ENCODE data around the gene HERC4. TPM values are rescaled to one million over a fixed set of nuclear protein-coding genes. Genes with fewer than 3 reads are reported as not detected.
A peak's percentile ranks its signal among the peaks of the same experiment; 100 is the strongest.

HERC4 gene, protein sequence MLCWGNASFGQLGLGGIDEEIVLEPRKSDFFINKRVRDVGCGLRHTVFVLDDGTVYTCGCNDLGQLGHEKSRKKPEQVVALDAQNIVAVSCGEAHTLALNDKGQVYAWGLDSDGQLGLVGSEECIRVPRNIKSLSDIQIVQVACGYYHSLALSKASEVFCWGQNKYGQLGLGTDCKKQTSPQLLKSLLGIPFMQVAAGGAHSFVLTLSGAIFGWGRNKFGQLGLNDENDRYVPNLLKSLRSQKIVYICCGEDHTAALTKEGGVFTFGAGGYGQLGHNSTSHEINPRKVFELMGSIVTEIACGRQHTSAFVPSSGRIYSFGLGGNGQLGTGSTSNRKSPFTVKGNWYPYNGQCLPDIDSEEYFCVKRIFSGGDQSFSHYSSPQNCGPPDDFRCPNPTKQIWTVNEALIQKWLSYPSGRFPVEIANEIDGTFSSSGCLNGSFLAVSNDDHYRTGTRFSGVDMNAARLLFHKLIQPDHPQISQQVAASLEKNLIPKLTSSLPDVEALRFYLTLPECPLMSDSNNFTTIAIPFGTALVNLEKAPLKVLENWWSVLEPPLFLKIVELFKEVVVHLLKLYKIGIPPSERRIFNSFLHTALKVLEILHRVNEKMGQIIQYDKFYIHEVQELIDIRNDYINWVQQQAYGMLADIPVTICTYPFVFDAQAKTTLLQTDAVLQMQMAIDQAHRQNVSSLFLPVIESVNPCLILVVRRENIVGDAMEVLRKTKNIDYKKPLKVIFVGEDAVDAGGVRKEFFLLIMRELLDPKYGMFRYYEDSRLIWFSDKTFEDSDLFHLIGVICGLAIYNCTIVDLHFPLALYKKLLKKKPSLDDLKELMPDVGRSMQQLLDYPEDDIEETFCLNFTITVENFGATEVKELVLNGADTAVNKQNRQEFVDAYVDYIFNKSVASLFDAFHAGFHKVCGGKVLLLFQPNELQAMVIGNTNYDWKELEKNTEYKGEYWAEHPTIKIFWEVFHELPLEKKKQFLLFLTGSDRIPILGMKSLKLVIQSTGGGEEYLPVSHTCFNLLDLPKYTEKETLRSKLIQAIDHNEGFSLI
- polyA plus RNA-seq (2014; cell fraction: cytosol; rRNA removed), result 18.3 and 19.0 TPM in 2 replicates
- 40.7 and 53.7 TPM in 2 replicates for polyA plus RNA-seq (2014; cell fraction: nucleus; rRNA removed)

DNA sequence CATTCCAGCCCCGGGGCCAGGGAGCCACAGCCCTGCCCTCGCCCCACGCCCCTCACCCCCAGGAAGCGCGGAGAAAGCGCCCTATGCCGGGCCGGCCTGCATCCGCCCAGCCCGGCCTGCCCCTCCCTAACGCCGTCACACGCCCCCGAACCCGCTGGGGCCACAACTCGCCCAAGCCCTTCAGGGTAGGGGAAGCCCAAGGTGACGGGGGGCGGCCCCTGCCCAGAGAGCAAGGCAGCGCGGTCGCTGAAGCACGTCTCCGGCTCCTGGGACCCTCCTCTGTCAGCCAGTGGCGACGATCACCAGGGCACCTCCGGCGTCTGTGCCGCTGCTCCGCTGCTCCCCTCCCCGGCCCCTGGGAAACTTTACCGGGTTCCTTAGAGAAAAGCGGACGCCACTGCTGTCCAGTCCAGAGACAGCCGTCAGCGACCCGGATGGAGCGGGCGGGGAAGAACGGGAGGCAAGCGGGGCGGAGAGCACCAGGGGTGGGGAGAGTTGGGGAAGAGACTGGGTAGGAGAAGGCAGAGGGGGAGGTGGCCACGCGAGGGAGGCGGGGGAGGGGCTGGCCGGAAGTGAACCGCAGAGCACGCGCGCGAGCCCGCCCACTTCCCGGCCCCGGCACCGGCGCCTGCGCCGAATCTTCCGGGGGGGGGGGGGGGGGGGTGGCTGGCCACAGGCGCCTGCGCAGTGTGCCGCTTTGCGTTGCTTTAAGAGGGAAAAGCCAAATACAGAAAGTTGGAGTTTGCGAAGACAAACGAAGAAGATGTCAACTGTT lies at the start of gene HERC4:
Gene HERC4, minus strand, starts transcription at position 509 of the 775 bp plus-strand sequence. CDS start 2,175 bp downstream, outside the sequence.
- peak; percentile 87 for DNase-seq (ENCODE audit: low spot score)

DNA sequence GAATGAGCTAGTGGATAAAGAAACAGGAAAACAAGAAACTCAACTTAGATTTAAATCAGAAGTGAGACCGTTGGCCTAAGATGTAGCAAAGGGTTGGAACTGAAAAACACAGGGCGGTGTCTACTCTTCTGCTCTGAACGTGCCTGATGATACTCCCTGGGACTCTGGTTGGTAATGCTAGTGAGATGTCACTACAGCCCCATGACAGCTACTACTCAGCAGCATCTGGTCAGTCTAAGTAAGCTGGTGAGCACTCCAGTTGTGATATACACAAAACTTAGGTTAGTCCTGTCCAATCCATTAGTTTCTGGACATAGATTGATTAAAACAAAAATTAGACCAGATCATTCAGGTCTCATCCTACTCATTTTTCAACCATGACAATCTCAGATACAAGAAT lies 49.6 kb upstream of the HERC4 start:
- no peak for DNase-seq (ENCODE audit: low spot score)

DNA sequence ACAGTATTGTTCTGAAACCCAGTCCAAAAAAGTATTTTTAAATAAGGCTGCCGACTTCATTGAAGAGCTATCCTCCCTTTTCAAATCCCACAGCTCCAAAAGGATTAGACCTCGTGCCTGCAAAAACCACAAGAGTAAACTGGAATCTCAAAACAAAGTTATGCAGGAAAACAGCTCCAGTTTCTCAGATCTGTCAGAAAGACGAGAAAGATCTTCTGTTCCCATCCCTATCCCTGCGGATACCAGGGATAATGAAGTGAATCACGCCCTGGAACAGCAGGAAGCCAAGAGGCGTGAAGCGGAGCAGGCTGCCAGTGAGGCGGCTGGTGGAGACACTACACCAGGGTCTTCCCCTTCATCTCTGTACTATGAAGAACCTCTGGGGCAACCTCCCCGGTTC lies 46.8 kb upstream of the HERC4 start:
- DNase-seq (ENCODE audit: low spot score), result no peak

DNA sequence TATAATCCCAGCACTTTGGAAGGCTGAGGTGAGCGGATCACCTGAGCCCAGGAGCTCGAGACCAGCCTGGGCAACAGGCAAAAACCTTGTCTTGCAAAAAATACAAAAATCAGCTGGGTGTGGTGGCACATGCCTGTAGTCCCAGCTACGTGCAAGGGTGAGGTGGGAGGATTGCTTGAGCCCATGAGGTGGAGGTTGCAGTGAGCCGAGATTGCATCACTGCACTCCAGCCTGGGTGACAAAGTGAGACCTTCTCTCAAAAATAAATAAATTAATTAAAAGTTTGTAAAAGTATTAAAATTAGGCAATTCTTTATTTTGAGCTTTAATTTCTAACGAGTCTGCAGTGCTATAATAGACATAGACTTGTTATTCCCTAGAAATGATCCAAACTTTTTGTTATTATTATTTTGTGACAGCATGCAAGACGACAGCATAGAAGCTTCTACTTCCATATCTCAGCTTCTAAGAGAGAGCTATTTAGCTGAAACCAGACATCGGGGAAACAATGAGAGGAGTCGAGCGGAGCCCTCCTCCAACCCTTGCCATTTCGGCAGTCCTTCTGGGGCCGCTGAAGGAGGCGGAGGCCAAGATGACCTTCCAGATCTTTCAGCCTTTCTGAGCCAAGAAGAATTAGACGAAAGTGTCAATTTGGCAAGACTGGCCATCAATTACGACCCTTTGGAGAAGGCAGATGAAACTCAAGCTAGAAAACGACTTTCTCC lies 46.1 kb upstream of the HERC4 start:
- no peak for DNase-seq (ENCODE audit: low spot score)

DNA sequence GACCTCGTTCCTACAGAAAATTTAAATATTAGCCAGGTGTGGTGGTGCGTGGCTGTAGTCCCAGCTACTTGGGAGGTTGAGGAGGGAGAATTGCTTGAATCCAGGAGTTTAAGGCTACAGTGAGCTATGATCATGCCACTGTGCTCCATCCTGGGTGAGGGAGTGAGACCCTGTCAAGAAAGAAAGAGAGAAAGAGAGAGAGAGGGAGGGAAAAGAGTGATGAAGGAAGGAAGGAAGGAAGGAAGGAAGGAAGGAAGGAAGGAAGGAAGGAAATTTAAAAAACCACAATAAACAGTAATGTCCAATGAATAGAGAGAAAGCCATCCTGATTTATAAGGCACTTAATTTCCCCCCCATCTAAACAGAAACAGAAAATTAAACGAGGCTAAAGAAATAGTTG lies 43.6 kb upstream of the HERC4 start:
- no peak for DNase-seq (ENCODE audit: low spot score)

DNA sequence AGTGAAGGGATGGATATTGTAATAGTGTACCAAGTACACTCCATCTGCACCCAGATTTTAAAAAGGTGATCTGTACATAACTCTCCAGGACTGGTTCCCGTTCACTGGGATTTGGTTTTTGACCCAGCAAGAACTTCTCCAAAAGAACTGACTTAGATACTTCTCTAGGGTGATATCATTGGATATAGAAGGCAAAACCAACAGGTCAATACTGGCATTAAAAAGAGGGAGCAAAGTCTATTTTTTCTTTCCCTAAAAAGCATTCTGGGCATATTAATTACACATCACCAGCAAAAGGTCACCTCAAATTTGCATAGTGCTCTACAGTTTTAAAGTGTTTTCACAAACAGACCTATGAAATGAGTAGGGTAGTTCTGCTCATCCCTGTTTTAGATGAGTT lies 37.8 kb upstream of the HERC4 start:
- DNase-seq (ENCODE audit: low spot score), result no peak

DNA sequence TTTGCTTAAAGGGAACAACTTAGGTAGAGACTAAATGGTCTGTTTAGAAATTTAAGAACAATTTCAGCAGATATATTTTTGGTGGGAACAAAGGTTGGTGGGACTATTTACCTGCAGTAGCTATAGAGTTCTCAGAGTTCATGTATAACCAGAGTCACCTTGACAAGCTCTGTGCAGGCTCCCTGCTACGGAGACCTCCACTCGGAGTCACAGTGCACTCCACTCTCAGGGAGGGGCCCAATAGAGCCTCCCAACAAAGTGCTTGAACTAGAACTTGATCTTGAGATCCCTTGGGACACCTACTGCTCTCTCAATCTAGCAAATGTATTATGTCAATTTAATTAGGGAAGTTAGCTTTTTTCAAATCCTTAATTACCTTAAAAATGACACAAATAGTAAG lies 36.5 kb upstream of the HERC4 start:
- no peak for DNase-seq (ENCODE audit: low spot score)

DNA sequence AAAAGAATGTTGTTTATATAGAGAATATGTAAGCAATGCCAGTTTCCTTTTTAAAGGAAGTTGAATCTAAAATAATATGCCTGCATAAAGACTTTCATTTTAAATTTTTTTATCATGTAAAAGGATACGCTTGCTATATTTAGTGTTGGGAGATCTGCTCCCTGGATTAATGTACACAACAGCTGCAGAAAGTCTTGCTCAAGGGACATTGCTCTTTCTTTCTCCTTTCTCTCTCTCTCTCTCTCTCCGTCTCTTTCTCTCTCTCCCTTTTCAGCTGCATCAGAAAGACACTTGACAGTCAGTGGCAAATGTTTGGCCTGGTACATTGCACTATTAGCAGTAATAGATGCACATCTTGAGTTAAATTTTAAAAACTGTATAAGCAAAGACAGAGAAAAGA lies 34.9 kb upstream of the HERC4 start:
- DNase-seq (ENCODE audit: low spot score), result no peak

DNA sequence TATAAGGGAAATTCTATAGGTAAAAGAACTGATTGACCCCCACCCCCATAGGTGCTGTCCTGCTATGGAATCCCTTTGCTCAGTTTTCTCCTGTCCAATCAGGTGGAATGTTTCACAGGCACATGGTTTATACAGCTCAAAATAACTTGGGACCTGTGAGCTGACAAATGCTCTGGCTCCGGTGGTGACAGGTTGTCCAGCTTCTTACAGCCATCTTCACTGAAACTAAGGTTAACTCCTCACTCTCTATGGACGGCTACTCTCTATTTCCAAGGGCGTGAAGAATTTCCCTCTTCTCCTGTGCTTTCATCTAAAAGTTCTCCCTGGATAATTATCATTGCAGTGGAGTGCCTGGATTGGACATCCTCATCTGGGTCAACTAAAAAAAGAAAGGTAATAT lies 34.2 kb upstream of the HERC4 start, which contains the start of gene MYPN:
Gene MYPN, plus strand, starts transcription at position 158 of the 400 bp plus-strand sequence. CDS start 11,951 bp downstream, outside the sequence.
- DNase-seq (ENCODE audit: low spot score), result no peak

DNA sequence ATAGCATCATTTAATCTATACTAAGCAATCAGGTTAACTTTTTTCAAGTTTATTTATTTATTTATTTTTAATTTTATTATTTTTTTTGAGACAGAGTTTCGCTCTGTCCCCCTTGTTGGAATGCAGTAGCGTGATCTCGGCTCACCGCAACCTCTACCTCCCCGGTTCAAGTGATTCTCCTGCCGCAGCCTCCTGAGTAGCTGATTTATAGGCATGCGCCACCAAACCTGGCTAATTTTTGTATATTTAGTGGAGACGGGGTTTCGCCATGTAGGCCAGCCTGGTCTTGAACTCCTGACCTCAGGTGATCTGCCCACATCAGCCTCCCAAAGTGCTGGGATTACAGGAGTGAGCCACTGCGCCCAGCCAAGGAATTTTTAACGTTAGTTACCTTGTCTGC lies 33.6 kb upstream of the HERC4 start:
- no peak for DNase-seq (ENCODE audit: low spot score)

DNA sequence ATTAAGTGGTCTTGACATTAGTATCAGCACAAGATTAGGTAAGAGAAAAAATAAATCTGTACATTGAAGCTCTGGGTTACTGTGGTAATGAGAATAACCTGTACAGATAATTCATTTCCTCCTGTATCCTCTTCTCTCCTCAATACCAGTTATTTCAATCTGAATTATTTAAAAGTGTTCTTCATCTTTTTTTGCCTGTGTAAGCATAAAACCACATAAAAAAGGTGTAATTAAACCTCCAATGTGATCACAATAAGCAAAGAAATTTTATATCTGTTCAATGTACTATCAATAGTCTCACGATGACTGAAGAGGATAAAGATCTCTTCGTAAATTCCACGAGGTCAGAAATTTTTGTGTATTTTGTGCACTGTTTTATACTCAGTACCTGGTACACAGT lies 33.0 kb upstream of the HERC4 start:
- no peak for DNase-seq (ENCODE audit: low spot score)

DNA sequence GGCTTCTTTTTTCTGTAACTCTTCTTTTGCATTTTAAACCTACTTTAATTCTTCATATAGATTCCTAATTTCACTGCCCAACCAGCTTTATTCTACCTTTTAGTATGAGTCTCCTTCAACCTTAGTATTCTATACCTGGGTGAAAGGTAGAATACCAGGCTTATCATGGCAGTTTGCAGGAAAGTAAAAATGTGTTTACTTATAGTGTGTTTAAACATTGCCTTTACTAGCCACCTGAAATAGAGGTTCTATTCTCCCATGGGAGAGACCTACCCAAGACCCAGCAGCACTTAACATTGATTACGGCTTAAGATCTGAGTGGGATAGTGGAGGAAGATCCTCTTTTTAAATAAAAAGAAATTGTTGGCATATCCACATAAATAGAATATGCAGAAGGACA lies 32.6 kb upstream of the HERC4 start:
- no peak for DNase-seq (ENCODE audit: low spot score)

DNA sequence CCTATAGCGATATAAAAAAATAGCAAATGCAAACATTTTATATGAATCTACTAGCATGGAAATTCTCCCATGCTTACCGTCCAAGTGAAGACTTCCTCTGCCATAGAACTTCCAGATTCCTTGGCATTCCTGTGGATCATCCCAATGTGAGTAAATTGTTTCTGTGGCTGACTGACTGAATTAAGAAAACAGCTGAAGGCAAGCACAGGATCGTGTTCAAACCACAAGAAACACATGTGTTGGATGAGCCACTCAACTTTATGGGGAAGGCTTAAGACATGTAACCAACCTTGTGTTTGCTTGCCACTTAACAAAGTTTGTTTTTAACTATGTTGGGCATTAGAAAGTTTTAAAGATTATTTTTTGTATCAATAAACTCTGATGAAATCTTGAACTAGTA lies 31.6 kb upstream of the HERC4 start:
- no peak for DNase-seq (ENCODE audit: low spot score)

DNA sequence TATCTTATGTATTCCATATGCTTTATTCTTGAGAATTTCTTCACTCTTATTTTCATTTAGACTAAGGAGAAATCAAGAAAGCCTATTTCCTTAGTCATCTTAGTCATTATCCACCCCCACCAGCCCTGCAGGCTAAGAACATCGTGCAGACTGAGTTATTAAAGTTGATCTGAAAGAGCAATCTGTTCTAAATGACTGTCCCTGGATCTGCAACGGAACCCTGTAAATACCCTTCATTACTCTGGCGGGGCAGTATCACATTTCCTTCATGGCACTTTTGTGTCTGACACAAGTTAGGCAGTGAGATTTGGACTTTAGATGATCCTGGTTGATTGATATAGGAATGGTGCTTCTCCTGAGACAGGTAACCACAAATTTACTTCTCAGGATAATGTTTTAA lies 30.7 kb upstream of the HERC4 start:
- peak; percentile 27 for DNase-seq (ENCODE audit: low spot score)

DNA sequence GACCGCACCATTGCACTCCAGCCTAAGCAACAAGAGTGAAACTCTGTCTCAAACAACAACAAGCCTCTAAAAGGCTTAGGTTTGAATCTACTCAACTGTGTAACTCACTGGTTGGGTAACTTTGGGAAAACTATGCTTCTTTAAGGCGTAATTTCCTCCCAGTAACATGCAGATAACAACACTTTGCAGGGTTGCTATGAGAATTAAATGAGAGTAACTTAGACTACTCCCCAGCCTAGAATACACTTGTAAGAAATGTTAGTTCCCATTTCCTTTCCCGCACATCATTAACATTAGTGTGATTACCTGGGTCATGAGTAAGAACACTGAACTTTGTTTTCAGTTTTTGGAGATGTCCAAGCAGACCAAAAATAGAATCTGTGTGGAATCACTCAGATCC lies 28.8 kb upstream of the HERC4 start:
- no peak for DNase-seq (ENCODE audit: low spot score)

DNA sequence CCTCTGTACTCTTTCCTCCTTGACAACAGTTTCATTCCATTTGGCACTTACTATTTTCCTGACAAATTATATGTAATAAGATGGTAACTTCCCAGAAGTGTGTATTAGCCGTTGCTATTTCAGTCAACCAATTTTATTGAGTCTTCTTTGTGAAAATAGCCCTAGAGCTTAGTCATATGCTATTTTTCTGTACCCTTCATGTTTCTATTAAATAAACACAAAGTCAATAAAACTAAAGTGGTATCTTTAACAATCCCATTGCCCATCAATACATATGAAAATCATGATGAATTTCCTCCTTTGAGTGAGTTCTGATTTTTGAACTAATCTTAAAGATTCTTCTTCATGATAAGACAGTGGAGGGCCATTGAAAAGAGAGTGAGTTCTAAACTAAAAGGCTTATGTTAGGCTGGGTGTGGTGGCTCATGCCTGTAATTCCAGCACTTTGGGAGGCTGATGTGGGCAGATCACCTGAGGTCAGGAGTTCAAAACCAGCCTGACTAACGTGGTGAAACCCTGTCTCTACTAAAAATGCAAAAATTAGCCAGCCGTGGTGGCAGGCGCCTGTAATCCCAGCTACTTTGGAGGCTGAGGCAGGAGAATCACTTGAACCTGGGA lies 28.3 kb upstream of the HERC4 start:
- no peak for DNase-seq (ENCODE audit: low spot score)

DNA sequence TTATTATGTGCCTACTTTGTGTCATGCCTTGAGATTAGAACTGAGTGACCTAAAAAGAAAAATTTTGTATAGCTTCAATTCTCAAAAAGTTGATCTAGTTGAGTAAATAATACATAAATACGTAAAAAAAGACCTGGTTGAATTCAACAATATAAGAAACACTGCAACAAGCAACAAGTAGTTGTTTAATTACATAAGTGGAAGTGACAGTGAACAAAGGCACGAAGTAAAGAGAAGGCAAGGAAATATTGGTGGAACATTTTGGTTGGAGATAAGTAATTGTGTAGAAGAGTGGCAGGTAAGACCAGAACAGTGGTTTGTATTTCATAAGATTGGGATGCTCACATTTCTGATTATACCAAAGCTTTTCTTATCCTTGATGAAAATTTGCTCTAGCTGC lies 26.0 kb upstream of the HERC4 start:
- DNase-seq (ENCODE audit: low spot score), result no peak

DNA sequence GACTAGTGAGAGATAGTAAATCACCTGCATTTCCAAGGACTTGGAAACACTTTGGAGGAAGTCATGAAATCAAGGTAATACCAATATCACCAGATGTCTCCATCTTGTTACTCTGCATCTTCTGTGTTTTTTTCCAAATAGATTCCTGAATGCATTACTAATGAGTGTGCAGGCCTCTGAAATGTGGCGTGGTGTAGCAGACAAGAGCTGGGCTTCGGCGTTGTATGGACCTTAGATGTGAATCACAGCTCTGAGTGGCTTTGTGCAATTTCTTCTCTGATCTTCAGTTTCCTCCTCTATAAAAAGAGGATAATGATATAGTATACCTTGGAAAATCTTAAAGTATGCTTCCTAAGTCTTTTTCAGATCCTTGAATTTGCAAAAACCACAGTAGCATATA lies 24.7 kb upstream of the HERC4 start:
- DNase-seq (ENCODE audit: low spot score), result no peak

DNA sequence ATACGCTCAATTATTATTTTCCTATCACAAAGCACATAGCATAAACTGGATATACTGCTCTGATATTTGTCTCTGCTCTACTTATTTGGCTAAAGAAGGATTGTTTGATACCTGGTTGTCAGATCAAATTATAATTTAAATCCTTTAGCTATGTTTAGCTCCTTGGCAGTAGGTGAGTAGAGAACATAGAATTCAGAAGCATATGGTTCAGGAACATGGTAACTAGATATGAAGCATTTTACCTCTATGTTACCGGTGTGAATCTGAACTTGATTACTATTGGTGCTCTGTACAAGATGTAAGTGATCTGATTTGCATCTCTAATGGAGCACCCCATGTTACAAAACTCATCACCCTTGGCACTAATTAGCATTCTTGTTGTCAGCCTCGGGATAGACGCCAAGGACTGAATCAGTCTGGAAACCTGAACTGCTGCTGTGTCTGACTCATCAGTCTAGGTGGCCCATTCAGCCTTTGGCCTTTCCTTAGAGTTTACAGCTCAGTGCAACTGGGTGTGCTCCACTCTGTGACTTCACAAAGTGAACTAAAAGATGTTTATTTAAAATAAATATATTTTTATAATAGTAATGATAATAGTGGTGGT lies 21.9 kb upstream of the HERC4 start:
- no peak for DNase-seq (ENCODE audit: low spot score)

DNA sequence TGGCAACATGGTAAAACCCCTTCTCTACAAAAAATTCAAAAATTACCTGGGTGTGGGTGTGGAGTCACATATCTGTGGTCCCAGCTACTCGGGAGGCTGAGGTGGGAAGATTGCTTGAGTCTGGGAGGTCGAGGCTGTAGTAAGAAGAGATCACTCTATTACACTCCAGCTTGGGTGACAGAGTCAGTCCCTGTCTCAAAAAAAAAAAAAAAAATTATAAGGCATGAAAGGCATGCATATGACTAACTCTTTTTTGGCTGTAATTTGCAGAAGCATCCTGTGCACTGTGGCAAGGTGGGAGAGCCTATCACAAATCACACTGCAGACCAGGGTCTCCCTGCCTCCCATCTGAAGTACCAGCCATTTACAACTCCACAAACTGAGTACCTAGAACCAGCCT lies 20.1 kb upstream of the HERC4 start:
- DNase-seq (ENCODE audit: low spot score), result no peak
